SK-N-SH treated with all-trans-retinoic acid at 6 μM for 48 hours (cell line): Measurements from ENCODE around the gene CTNND2.

Experiments used
- ATAC-seq: fragments of 200-7000 bp; cut with Tn5 transposase; 3 replicates; pipeline ENCODE4 v1.9.1; 2020; ENCODE audit warnings: mild to moderate bottlenecking, moderate library complexity
- BACH2 ChIP-seq: fragments of 250-450 bp; sonication (Bioruptor Pico); IDR thresholded peaks from 2 replicates; pipeline ENCODE4 v1.9.0; 2021; ENCODE audit warnings: mild to moderate bottlenecking, borderline replicate concordance
- CSDC2 ChIP-seq: fragments of 250-450 bp; sonication (Bioruptor Pico); IDR thresholded peaks from 2 replicates; pipeline ENCODE4 v1.5.0; 2020; ENCODE audit warnings: mild to moderate bottlenecking, moderate library complexity
- ESRRG ChIP-seq: fragments of 250-450 bp; sonication (Bioruptor Pico); IDR thresholded peaks from 2 replicates; pipeline ENCODE4 v1.6.1; 2021; ENCODE audit warnings: mild to moderate bottlenecking
- GLIS3 ChIP-seq: fragments of 250-450 bp; sonication (Bioruptor Pico); IDR thresholded peaks from 2 replicates; pipeline ENCODE4 v1.5.0; 2020; ENCODE audit warnings: mild to moderate bottlenecking, moderate library complexity
- ISL1 ChIP-seq: fragments of 250-450 bp; sonication (Bioruptor Pico); IDR thresholded peaks from 2 replicates; pipeline ENCODE4 v2.1.2; 2022; ENCODE audit warnings: mild to moderate bottlenecking, moderate library complexity
- PPARA ChIP-seq: fragments of 250-450 bp; sonication (Bioruptor Pico); IDR thresholded peaks from 2 replicates; pipeline ENCODE4 v1.5.0; 2020; ENCODE audit warnings: mild to moderate bottlenecking, borderline replicate concordance
- RARB ChIP-seq: fragments of 250-450 bp; sonication (Bioruptor Pico); IDR thresholded peaks from 2 replicates; pipeline ENCODE4 v1.8.0; 2021; ENCODE audit warnings: mild to moderate bottlenecking, moderate library complexity
- SNAI2 ChIP-seq: fragments of 250-450 bp; sonication (Bioruptor Pico); IDR thresholded peaks from 2 replicates; pipeline ENCODE4 v1.5.0; 2020; ENCODE audit warnings: mild to moderate bottlenecking, moderate library complexity
- TOX ChIP-seq: fragments of 250-450 bp; sonication (Bioruptor Pico); IDR thresholded peaks from 2 replicates; pipeline ENCODE4 v1.8.0; 2021; ENCODE audit warnings: mild to moderate bottlenecking, moderate library complexity, borderline replicate concordance
- ZC3H10 ChIP-seq: fragments of 250-450 bp; sonication (Bioruptor Pico); IDR thresholded peaks from 2 replicates; pipeline ENCODE4 v1.5.1; 2021; ENCODE audit warnings: mild to moderate bottlenecking, moderate library complexity
- ZFP3 ChIP-seq: fragments of 250-450 bp; sonication (Bioruptor Pico); IDR thresholded peaks from 2 replicates; pipeline ENCODE4 v1.5.0; 2020; ENCODE audit warnings: mild to moderate bottlenecking, moderate library complexity
- ZFP30 ChIP-seq: fragments of 450-650 bp; formaldehyde crosslinking; IDR thresholded peaks from 2 replicates; pipeline ENCODE4 v1.5.0; 2022; ENCODE audit warnings: mild to moderate bottlenecking, moderate library complexity
- ZNF565 ChIP-seq: fragments of 450-650 bp; formaldehyde crosslinking; conservative IDR thresholded peaks from 2 replicates; pipeline ENCODE4 v1.5.0; 2020; ENCODE audit warnings: low read depth, mild to moderate bottlenecking, moderate library complexity
- ZNF70 ChIP-seq: fragments of 450-650 bp; formaldehyde crosslinking; IDR thresholded peaks from 2 replicates; pipeline ENCODE4 v1.5.0; 2020; ENCODE audit warnings: mild to moderate bottlenecking, moderate library complexity
- ZNF8 ChIP-seq: fragments of 450-650 bp; formaldehyde crosslinking; IDR thresholded peaks from 2 replicates; pipeline ENCODE4 v1.5.0; 2020; ENCODE audit warnings: mild to moderate bottlenecking, moderate library complexity
- TF ChIP-seq, protein P1 (sequence below): fragments of 250-450 bp; sonication (Bioruptor Pico); IDR thresholded peaks from 2 replicates; pipeline ENCODE4 v1.5.1; 2021; ENCODE audit warnings: mild to moderate bottlenecking, moderate library complexity
- TF ChIP-seq, protein P2 (sequence below): fragments of 250-450 bp; sonication (Bioruptor Pico); IDR thresholded peaks from 2 replicates; pipeline ENCODE4 v1.5.1; 2020; ENCODE audit warnings: low read depth, mild to moderate bottlenecking, moderate library complexity
- TF ChIP-seq, protein P3 (sequence below): fragments of 250-450 bp; sonication (Bioruptor Pico); IDR thresholded peaks from 2 replicates; pipeline ENCODE4 v1.8.0; 2021; ENCODE audit warnings: low read depth, mild to moderate bottlenecking, moderate library complexity, borderline replicate concordance
- TF ChIP-seq, protein P4 (sequence below): fragments of 250-450 bp; sonication (Bioruptor Pico); IDR thresholded peaks from 2 replicates; pipeline ENCODE4 v1.5.0; 2020; ENCODE audit warnings: mild to moderate bottlenecking, moderate library complexity
- TF ChIP-seq, protein P5 (sequence below): fragments of 250-450 bp; sonication (Bioruptor Pico); IDR thresholded peaks from 2 replicates; pipeline ENCODE4 v1.8.0; 2020; ENCODE audit warnings: mild to moderate bottlenecking, moderate library complexity, borderline replicate concordance

The CTNND2 gene

DNA sequence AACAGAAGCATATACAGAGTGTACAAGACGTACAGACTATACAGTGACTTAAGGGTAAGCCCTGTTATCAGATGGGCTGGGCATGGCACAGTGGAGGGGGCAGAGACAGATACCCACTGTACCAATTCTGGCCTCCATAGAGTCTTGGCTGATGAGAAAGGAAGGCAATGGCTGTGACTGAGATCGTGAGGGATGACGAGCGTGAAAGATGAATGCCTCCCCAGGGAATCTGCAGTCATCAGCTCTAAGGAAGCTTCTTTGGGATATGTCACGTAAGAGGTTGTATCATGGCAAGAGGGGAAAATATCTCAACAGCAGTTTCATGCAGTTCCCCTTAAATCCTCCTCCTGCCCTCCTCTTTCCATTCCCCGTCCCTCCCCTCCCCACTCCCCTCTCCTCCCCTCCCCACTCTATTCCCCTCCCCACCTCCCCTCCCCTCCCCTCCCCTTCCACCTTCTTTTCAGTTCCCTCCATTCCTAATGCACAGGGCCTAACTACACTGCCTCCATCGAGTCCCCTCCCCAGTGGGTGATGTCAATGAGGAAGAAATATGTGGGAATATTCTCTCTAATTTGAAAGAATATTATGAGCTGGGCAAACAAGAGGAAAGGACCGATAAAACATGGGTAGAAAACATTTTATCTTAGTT is 916.8 kb downstream of the CTNND2 start:
- TF ChIP-seq CSDC2 (CRISPR knock-in tag) (no peak), ESRRG (CRISPR knock-in tag) (no peak), GLIS3 (CRISPR knock-in tag) (no peak), ISL1 (CRISPR knock-in tag) (no peak), ZNF8 (no peak), RARB (CRISPR knock-in tag) (no peak), PPARA (CRISPR knock-in tag) (no peak), ZNF565 (CRISPR knock-in tag) (no peak), ZFP3 (CRISPR knock-in tag) (no peak), ZC3H10 (no peak), BACH2 (CRISPR knock-in tag) (no peak)
- TF ChIP-seq, protein P1, sequence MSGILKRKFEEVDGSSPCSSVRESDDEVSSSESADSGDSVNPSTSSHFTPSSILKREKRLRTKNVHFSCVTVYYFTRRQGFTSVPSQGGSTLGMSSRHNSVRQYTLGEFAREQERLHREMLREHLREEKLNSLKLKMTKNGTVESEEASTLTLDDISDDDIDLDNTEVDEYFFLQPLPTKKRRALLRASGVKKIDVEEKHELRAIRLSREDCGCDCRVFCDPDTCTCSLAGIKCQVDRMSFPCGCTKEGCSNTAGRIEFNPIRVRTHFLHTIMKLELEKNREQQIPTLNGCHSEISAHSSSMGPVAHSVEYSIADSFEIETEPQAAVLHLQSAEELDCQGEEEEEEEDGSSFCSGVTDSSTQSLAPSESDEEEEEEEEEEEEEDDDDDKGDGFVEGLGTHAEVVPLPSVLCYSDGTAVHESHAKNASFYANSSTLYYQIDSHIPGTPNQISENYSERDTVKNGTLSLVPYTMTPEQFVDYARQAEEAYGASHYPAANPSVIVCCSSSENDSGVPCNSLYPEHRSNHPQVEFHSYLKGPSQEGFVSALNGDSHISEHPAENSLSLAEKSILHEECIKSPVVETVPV (CRISPR knock-in tag), result no peak
- TF ChIP-seq, protein P2, sequence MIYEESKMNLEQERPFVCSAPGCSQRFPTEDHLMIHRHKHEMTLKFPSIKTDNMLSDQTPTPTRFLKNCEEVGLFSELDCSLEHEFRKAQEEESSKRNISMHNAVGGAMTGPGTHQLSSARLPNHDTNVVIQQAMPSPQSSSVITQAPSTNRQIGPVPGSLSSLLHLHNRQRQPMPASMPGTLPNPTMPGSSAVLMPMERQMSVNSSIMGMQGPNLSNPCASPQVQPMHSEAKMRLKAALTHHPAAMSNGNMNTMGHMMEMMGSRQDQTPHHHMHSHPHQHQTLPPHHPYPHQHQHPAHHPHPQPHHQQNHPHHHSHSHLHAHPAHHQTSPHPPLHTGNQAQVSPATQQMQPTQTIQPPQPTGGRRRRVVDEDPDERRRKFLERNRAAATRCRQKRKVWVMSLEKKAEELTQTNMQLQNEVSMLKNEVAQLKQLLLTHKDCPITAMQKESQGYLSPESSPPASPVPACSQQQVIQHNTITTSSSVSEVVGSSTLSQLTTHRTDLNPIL (CRISPR knock-in tag), result no peak
- TF ChIP-seq, protein P3, sequence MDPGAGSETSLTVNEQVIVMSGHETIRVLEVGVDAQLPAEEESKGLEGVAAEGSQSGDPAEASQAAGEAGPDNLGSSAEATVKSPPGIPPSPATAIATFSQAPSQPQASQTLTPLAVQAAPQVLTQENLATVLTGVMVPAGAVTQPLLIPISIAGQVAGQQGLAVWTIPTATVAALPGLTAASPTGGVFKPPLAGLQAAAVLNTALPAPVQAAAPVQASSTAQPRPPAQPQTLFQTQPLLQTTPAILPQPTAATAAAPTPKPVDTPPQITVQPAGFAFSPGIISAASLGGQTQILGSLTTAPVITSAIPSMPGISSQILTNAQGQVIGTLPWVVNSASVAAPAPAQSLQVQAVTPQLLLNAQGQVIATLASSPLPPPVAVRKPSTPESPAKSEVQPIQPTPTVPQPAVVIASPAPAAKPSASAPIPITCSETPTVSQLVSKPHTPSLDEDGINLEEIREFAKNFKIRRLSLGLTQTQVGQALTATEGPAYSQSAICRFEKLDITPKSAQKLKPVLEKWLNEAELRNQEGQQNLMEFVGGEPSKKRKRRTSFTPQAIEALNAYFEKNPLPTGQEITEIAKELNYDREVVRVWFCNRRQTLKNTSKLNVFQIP, result no peak
- TF ChIP-seq, protein P4, sequence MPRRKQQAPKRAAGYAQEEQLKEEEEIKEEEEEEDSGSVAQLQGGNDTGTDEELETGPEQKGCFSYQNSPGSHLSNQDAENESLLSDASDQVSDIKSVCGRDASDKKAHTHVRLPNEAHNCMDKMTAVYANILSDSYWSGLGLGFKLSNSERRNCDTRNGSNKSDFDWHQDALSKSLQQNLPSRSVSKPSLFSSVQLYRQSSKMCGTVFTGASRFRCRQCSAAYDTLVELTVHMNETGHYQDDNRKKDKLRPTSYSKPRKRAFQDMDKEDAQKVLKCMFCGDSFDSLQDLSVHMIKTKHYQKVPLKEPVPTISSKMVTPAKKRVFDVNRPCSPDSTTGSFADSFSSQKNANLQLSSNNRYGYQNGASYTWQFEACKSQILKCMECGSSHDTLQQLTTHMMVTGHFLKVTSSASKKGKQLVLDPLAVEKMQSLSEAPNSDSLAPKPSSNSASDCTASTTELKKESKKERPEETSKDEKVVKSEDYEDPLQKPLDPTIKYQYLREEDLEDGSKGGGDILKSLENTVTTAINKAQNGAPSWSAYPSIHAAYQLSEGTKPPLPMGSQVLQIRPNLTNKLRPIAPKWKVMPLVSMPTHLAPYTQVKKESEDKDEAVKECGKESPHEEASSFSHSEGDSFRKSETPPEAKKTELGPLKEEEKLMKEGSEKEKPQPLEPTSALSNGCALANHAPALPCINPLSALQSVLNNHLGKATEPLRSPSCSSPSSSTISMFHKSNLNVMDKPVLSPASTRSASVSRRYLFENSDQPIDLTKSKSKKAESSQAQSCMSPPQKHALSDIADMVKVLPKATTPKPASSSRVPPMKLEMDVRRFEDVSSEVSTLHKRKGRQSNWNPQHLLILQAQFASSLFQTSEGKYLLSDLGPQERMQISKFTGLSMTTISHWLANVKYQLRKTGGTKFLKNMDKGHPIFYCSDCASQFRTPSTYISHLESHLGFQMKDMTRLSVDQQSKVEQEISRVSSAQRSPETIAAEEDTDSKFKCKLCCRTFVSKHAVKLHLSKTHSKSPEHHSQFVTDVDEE (CRISPR knock-in tag), result no peak
- TF ChIP-seq, protein P5, sequence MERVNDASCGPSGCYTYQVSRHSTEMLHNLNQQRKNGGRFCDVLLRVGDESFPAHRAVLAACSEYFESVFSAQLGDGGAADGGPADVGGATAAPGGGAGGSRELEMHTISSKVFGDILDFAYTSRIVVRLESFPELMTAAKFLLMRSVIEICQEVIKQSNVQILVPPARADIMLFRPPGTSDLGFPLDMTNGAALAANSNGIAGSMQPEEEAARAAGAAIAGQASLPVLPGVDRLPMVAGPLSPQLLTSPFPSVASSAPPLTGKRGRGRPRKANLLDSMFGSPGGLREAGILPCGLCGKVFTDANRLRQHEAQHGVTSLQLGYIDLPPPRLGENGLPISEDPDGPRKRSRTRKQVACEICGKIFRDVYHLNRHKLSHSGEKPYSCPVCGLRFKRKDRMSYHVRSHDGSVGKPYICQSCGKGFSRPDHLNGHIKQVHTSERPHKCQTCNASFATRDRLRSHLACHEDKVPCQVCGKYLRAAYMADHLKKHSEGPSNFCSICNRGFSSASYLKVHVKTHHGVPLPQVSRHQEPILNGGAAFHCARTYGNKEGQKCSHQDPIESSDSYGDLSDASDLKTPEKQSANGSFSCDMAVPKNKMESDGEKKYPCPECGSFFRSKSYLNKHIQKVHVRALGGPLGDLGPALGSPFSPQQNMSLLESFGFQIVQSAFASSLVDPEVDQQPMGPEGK (CRISPR knock-in tag), result no peak
- ATAC-seq, result no peak

DNA sequence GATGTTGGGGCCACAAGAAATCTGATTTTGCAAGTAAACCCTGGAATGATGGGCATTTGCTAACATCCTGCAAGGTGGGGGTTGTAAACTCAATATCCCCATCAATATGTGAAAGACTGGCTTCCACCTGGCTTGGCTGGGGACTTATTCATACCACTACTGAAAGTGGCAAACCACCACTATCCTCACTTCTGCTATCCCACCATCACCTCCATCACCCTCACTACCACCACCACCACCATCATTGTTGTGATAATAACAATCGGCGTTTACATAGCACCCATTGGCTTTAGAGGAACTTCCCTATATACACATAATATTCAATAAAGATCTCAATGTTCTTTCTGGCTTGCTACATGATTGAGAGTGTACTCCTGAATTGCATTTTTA is 918.5 kb downstream of the CTNND2 start:
- ATAC-seq, result no peak
- TF ChIP-seq ZFP30 (CRISPR knock-in tag), result no peak
- TF ChIP-seq SNAI2, result no peak
- TF ChIP-seq CSDC2 (CRISPR knock-in tag), result no peak
- TF ChIP-seq, protein P1 (CRISPR knock-in tag), result no peak
- TF ChIP-seq ISL1 (CRISPR knock-in tag), result no peak
- no peak for TF ChIP-seq ZNF70 (CRISPR knock-in tag)
- no peak for TF ChIP-seq TOX
- TF ChIP-seq ZFP3 (CRISPR knock-in tag), result no peak
- TF ChIP-seq, all 23 proteins: peak for 0
